ENCODE results near the gene FHOD3.

DNA sequence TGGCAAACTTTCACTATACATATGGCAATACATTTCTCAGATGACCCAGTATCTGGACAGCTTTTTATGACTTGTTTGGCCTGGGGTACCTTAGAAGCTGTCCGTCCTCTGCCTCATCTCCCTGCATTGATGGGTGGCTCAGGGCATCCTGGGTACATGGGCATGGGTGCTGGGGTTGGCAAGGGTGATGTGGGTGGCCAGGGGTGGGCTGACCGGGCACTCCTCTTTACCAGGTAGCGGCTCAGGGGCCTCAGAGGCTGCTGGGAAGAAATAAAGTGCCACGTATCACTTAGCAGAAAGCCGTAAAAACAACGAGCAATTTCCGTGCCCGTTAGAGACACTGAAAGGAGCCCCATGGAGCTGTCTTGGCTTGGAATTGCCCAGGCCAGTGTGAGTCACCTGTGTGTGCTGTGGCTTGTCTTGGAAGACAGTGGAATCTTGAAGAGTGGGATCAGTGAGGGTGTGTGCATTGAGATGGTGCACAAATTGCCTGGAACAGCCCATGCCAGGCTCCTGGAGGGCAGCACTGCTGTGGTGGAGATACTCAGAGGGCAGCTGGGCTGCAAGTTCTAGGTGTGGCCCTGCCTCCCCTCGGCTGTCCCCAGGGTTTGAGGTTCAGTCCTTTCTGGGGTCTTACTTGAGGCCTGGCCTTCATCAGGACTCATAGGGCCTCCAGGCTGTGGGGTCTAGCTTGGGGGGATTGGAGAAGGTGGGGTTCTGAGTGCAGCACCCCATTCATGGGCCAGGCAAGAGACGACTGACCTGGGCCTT is 88.8 kb downstream of the FHOD3 start:
- TF ChIP-seq TCF7 (IDR thresholded peaks at IDR 0.05; ENCODE audit: borderline replicate concordance) (no peak), TCF7L2 (IDR thresholded peaks at IDR 0.05; ENCODE audit: low read depth, low read length) (no peak), ZNF3 (CRISPR knock-in tag; IDR thresholded peaks at IDR 0.05) (no peak), SMAD1 (IDR thresholded peaks at IDR 0.05; ENCODE audit: low read depth, low read length, partially characterized antibody) (no peak), SMAD4 (CRISPR knock-in tag; conservative IDR thresholded peaks at IDR 0.05) (no peak), ZNF263 (CRISPR knock-in tag; IDR thresholded peaks at IDR 0.05; ENCODE audit: borderline replicate concordance) (no peak)
- TF ChIP-seq, protein P1, sequence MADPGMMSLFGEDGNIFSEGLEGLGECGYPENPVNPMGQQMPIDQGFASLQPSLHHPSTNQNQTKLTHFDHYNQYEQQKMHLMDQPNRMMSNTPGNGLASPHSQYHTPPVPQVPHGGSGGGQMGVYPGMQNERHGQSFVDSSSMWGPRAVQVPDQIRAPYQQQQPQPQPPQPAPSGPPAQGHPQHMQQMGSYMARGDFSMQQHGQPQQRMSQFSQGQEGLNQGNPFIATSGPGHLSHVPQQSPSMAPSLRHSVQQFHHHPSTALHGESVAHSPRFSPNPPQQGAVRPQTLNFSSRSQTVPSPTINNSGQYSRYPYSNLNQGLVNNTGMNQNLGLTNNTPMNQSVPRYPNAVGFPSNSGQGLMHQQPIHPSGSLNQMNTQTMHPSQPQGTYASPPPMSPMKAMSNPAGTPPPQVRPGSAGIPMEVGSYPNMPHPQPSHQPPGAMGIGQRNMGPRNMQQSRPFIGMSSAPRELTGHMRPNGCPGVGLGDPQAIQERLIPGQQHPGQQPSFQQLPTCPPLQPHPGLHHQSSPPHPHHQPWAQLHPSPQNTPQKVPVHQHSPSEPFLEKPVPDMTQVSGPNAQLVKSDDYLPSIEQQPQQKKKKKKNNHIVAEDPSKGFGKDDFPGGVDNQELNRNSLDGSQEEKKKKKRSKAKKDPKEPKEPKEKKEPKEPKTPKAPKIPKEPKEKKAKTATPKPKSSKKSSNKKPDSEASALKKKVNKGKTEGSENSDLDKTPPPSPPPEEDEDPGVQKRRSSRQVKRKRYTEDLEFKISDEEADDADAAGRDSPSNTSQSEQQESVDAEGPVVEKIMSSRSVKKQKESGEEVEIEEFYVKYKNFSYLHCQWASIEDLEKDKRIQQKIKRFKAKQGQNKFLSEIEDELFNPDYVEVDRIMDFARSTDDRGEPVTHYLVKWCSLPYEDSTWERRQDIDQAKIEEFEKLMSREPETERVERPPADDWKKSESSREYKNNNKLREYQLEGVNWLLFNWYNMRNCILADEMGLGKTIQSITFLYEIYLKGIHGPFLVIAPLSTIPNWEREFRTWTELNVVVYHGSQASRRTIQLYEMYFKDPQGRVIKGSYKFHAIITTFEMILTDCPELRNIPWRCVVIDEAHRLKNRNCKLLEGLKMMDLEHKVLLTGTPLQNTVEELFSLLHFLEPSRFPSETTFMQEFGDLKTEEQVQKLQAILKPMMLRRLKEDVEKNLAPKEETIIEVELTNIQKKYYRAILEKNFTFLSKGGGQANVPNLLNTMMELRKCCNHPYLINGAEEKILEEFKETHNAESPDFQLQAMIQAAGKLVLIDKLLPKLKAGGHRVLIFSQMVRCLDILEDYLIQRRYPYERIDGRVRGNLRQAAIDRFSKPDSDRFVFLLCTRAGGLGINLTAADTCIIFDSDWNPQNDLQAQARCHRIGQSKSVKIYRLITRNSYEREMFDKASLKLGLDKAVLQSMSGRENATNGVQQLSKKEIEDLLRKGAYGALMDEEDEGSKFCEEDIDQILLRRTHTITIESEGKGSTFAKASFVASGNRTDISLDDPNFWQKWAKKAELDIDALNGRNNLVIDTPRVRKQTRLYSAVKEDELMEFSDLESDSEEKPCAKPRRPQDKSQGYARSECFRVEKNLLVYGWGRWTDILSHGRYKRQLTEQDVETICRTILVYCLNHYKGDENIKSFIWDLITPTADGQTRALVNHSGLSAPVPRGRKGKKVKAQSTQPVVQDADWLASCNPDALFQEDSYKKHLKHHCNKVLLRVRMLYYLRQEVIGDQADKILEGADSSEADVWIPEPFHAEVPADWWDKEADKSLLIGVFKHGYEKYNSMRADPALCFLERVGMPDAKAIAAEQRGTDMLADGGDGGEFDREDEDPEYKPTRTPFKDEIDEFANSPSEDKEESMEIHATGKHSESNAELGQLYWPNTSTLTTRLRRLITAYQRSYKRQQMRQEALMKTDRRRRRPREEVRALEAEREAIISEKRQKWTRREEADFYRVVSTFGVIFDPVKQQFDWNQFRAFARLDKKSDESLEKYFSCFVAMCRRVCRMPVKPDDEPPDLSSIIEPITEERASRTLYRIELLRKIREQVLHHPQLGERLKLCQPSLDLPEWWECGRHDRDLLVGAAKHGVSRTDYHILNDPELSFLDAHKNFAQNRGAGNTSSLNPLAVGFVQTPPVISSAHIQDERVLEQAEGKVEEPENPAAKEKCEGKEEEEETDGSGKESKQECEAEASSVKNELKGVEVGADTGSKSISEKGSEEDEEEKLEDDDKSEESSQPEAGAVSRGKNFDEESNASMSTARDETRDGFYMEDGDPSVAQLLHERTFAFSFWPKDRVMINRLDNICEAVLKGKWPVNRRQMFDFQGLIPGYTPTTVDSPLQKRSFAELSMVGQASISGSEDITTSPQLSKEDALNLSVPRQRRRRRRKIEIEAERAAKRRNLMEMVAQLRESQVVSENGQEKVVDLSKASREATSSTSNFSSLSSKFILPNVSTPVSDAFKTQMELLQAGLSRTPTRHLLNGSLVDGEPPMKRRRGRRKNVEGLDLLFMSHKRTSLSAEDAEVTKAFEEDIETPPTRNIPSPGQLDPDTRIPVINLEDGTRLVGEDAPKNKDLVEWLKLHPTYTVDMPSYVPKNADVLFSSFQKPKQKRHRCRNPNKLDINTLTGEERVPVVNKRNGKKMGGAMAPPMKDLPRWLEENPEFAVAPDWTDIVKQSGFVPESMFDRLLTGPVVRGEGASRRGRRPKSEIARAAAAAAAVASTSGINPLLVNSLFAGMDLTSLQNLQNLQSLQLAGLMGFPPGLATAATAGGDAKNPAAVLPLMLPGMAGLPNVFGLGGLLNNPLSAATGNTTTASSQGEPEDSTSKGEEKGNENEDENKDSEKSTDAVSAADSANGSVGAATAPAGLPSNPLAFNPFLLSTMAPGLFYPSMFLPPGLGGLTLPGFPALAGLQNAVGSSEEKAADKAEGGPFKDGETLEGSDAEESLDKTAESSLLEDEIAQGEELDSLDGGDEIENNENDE (IDR thresholded peaks at IDR 0.05; ENCODE audit: low read depth, low read length), result no peak
- TF ChIP-seq, protein P2, sequence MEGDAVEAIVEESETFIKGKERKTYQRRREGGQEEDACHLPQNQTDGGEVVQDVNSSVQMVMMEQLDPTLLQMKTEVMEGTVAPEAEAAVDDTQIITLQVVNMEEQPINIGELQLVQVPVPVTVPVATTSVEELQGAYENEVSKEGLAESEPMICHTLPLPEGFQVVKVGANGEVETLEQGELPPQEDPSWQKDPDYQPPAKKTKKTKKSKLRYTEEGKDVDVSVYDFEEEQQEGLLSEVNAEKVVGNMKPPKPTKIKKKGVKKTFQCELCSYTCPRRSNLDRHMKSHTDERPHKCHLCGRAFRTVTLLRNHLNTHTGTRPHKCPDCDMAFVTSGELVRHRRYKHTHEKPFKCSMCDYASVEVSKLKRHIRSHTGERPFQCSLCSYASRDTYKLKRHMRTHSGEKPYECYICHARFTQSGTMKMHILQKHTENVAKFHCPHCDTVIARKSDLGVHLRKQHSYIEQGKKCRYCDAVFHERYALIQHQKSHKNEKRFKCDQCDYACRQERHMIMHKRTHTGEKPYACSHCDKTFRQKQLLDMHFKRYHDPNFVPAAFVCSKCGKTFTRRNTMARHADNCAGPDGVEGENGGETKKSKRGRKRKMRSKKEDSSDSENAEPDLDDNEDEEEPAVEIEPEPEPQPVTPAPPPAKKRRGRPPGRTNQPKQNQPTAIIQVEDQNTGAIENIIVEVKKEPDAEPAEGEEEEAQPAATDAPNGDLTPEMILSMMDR (IDR thresholded peaks at IDR 0.05 in 2 of 3, conservative IDR thresholded peaks at IDR 0.05 in 1 of 3; ENCODE audit: insufficient read depth in 2 of 3, low read depth in 1 of 3, low read length in 3 of 3), result no peak
- TF ChIP-seq, protein P3, sequence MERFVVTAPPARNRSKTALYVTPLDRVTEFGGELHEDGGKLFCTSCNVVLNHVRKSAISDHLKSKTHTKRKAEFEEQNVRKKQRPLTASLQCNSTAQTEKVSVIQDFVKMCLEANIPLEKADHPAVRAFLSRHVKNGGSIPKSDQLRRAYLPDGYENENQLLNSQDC (CRISPR knock-in tag; IDR thresholded peaks at IDR 0.05), result no peak

Data from K562 (cell line).